ENCODE results near the gene GSTT2.

DNA sequence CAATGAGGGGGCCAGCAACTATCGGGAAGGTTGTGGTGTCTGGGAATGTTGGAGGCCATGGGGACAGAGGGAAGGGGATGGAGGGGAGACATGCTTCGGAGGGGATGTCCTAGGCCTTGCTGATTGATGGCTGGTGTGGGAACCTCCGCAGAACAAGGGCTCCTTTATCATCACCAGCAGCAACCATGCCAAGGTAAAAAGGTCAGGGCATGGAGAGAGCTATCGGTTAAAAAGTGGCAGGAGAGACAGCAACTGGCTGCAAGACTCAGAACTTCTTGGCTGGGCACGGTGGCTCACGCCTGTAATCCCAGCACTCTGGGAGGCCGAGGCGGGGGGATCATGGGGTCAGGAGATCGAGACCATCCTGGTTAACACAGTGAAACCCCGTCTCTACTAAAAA lies 22.3 kb downstream of the GSTT2 start:
- TF ChIP-seq, protein P1, sequence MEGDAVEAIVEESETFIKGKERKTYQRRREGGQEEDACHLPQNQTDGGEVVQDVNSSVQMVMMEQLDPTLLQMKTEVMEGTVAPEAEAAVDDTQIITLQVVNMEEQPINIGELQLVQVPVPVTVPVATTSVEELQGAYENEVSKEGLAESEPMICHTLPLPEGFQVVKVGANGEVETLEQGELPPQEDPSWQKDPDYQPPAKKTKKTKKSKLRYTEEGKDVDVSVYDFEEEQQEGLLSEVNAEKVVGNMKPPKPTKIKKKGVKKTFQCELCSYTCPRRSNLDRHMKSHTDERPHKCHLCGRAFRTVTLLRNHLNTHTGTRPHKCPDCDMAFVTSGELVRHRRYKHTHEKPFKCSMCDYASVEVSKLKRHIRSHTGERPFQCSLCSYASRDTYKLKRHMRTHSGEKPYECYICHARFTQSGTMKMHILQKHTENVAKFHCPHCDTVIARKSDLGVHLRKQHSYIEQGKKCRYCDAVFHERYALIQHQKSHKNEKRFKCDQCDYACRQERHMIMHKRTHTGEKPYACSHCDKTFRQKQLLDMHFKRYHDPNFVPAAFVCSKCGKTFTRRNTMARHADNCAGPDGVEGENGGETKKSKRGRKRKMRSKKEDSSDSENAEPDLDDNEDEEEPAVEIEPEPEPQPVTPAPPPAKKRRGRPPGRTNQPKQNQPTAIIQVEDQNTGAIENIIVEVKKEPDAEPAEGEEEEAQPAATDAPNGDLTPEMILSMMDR (IDR thresholded peaks at IDR 0.05) = no peak
- TF ChIP-seq POLR2A (IDR thresholded peaks at IDR 0.05) = no peak
